Heart left ventricle (tissue), 16 donors: ENCODE data around the gene BORCS8. TPM values are rescaled to one million over a fixed set of nuclear protein-coding genes. Genes with fewer than 3 reads are reported as not detected.

Experiments
- ATAC-seq, 4 donors: fragments of 200-7000 bp; cut with Tn5 transposase; one replicate each; pipeline ENCODE4 v1.9.1; 2020 to 2022; ENCODE audit warnings: moderate library complexity in 4 of 4, mild to moderate bottlenecking in 3 of 4, moderate number of reproducible peaks in 1 of 4
- DNase-seq, 5 donors: peaks; one replicate each; pipeline ENCODE4 v3.0.0-alpha.2; 2020
- H3K27ac ChIP-seq, 12 donors: fragments of 200-600 bp; sonication (generic) in 4 of 12; one replicate each; pipeline versions ENCODE4 v1.5.0 to v1.8.0; 2016 to 2022; ENCODE audit warnings: mild to moderate bottlenecking in 2 of 12
- H3K27me3 ChIP-seq, 9 donors: fragments of 200-600 bp; sonication (generic) in 2 of 9; one replicate each; pipeline versions ENCODE4 v1.5.1 to v1.8.0; 2016 to 2022; ENCODE audit warnings: mild to moderate bottlenecking in 3 of 9
- H3K36me3 ChIP-seq, 9 donors: fragments of 200-600 bp; sonication (generic) in 2 of 9; one replicate each; pipeline versions ENCODE4 v1.5.0 to v1.8.0; 2018 to 2022; ENCODE audit warnings: mild to moderate bottlenecking in 2 of 9
- H3K4me1 ChIP-seq, 12 donors: fragments of 200-600 bp; sonication (generic) in 4 of 12; one replicate each; pipeline versions ENCODE4 v1.5.0 to v1.8.0; 2016 to 2022; ENCODE audit warnings: mild to moderate bottlenecking in 3 of 12
- H3K4me3 ChIP-seq, 12 donors: fragments of 200-600 bp; sonication (generic) in 4 of 12; one replicate each; pipeline versions ENCODE4 v1.5.0 to v1.8.0; 2017 to 2022; ENCODE audit warnings: mild to moderate bottlenecking in 9 of 12, moderate library complexity in 4 of 12
- H3K9me3 ChIP-seq, 12 donors: fragments of 200-600 bp; sonication (generic) in 4 of 12; one replicate each; pipeline versions ENCODE4 v1.5.0 to v1.8.0; 2016 to 2022; ENCODE audit warnings: mild to moderate bottlenecking in 1 of 12
- CTCF ChIP-seq, 12 donors: fragments of 200-600 bp; sonication (generic) in 4 of 12; IDR thresholded peaks; one replicate each; pipeline versions ENCODE4 v1.5.0 to v1.8.0; 2018 to 2022; ENCODE audit warnings: antibody characterized with exemption in 12 of 12, mild to moderate bottlenecking in 5 of 12
- POLR2A ChIP-seq, 2 donors: fragments of 450-650 bp; IDR thresholded peaks; one replicate each; pipeline ENCODE4 v1.6.1; 2017; ENCODE audit warnings: antibody characterized with exemption in 2 of 2, mild to moderate bottlenecking in 2 of 2, moderate library complexity in 2 of 2
- WGBS, 4 donors: extraction: QIAGEN DNeasy Blood & Tissue Kit in 2 of 4; methylation state at CpG; one replicate each; pipeline versions ENCODE4 v1.1.5 to v1.1.7; 2013 to 2018; 5-methylcytosine and 5-hydroxymethylcytosine counted together
- intact Hi-C, 10 donors: fragments of 100-400 bp; cut with DNase I; formaldehyde crosslinking; loops; one replicate each; pipeline versions ENCODE4 v1.11.1 to v1.14.2; 2022
- polyA plus RNA-seq, 2 donors: library from polyadenylated mRNA; stranded (reverse); fragments of 200-250 nt; gene quantifications; one replicate each; pipeline ENCODE4 v1.2.3, GENCODE V29; 2013
- total RNA-seq, 9 donors: library from RNA; depleted of rRNA in 2 of 9; stranded (reverse); fragments of >200 nt in 2 of 9; fragmentation: NEBNext Ultra II Directional in 3 of 9; extraction: Animal tissue kit (Norgen Biotek cat#: 25700) in 3 of 9; gene quantifications; one replicate each; pipeline versions ENCODE4 v1.1.0 to v1.2.4, GENCODE V29; 2016 to 2023
- donor health status: ischemic (EF 13 %, LVEDD 7.1; RV severe dilation, severe dysfunction).
- donor health status: healthy with polysubstance abuse.
- donor health status: DM: no; HTN: yes; CAD: no.
- donor health status: DM: no; HTN: no; CAD: no.
- donor health status: ischemic (EF 25% LVEDD 6.9; RV normal size, moderate dysfunction).
- donor health status: ischemic (EF 25% LVEDD 5.7; RV mildly dilated, moderate dysfunction).
- donor health status: healthy.
- donor health status: DM: yes; HTN: yes; CAD: no.
- donor health status: ischemic (EF 35%, LVEDD 5.7; RV mildly dilated, moderate dysfunction).
- donor health status: nonischemic (EF 11% LVEDD 7.7; RV severe dilation, severe dysfunction).
- donor health status: DM: yes; HTN: yes; CAD: no.
- donor health status: PGD.
- donor health status: ischemic (EF 29% LVEDD 5.4; RV normal size, mild dysfunction).
- donor health status: nonischemic (EF 23%, LVEDD 6.1; RV moderate dilation, normal function).

BORCS8 gene
- total and polyA plus RNA-seq, 11 donors, result 14.4 to 28.9 (median 22.7) TPM

DNA sequence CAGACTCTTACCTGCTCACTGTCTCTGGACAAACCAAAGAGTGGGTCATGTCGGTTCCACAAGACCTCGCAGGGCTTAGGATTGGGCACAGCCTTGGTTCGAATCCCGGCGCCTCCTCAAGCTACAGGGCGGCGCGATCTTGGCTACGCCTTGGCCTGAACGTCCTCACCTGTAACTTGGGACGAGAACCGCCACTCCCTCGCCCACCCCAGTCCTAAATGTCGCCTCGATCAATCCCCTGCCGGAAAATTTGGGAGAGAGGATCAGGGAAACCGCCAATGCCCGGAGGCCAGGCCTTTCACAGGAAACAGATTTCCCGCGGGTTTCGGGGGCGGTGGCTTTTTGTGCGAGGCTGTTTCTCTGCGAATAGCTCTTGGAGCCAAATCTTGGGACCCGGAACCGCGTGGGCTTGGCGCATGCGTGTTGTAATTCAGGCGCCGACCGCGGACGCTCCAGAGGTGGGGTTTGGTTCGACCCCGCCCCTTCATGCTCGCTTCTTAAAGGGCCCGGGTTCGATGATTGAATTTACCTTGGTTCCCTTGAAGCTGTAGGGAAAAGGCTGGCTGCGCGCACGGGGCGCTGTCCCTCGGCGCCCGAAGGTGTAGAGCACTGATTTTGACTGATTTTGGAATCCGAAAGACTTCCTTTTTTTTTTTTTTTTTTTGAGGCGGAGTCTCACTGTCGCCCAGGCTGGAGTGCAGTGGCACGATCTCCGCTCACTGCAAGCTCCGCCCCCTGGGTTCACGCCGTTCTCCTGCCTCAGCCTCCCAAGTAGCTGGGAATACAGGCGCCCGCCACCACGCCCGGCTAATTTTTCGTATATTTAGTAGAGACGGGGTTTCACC is 11.3 kb upstream of the BORCS8 start, which contains the start of gene NR2C2AP:
Gene NR2C2AP, minus strand, starts transcription at position 403 of the 845 bp plus-strand sequence. Its CDS starts 354 bp downstream, at position 49.
- intact Hi-C loops, result loop anchor here in 1 of 10 donors (10.0 kb wide), 1 partner anchor 122 kb away; the partner anchor contains the start of genes MAU2 and SUGP1
- H3K36me3 ChIP-seq, result peaks cover 0 to 27% (median 16%) of the 10 kb centered on the region in 9 donors
- ATAC-seq (peak; percentile 83 to 97 (median 94)), DNase-seq (peak; percentile 91 to 96 (median 93))
- H3K27me3 ChIP-seq, result peaks cover 0 to 6% (median 0%) of the 10 kb centered on the region in 9 donors
- WGBS, 4 donors, result 5 to 6% (median 6%) methylated on average over 55 to 60 of the region's 60 CpGs
- H3K4me3 ChIP-seq, result peak within 1 kb of the TSS; percentile 12 to 80 (median 66)
- TF ChIP-seq CTCF (IDR thresholded peaks at IDR 0.05) (no peak), POLR2A (IDR thresholded peaks at IDR 0.05) (peak in 1 of 2 donors; percentile 36)
- peaks cover 0 to 13% (median 8%) of the 10 kb centered on the region in 12 donors for H3K4me1 ChIP-seq
- H3K27ac ChIP-seq, result peak within 1 kb of the TSS; percentile 11 to 88 (median 77)
- no peaks in the 10 kb centered on the region for H3K9me3 ChIP-seq

- H3K27ac ChIP-seq, result peak overlapping the region; percentile 11 to 88 (median 77)
- H3K4me1 ChIP-seq, result peaks cover 0 to 13% (median 8%) of the 10 kb centered on the region in 12 donors
- no peak for TF ChIP-seq CTCF (IDR thresholded peaks at IDR 0.05)
- TF ChIP-seq POLR2A (IDR thresholded peaks at IDR 0.05), result no peak
- H3K9me3 ChIP-seq, result no peaks in the 10 kb centered on the region
- H3K36me3 ChIP-seq, result peaks cover 0 to 33% (median 22%) of the 10 kb centered on the region in 9 donors
- DNase-seq (no peak), ATAC-seq (no peak)
- H3K4me3 ChIP-seq, result peak overlapping the region in 11 of 12 donors; percentile 49 to 80 (median 68)
- intact Hi-C loops, result loop anchor here in 1 of 10 donors (10.0 kb wide), 1 partner anchor 122 kb away; the partner anchor contains the start of genes MAU2 and SUGP1
- WGBS, 4 donors, result 28 to 34% (median 32%) methylated on average over 9 to 11 of the region's 11 CpGs
- peaks cover 0 to under 1% (median 0%) of the 10 kb centered on the region in 9 donors for H3K27me3 ChIP-seq
Observed at GRCh38 chr19:19202707-19203011, 10.7 kb upstream of the BORCS8 start.

- H3K4me3 ChIP-seq, result peak overlapping the region in 11 of 12 donors; percentile 49 to 80 (median 68)
- H3K9me3 ChIP-seq, result no peaks in the 10 kb centered on the region
- H3K27me3 ChIP-seq, result no peaks in the 10 kb centered on the region
- intact Hi-C loops, result loop anchor here in 1 of 10 donors (10.0 kb wide), 1 partner anchor 123 kb away; the partner anchor contains the start of genes MAU2 and SUGP1
- no peak for DNase-seq
- ATAC-seq, result no peak
- H3K4me1 ChIP-seq, result peaks cover 0 to 13% (median 8%) of the 10 kb centered on the region in 12 donors
- 79 to 89% (median 80%) methylated on average over 14 to 19 of the region's 19 CpGs for WGBS, 4 donors
- TF ChIP-seq POLR2A (IDR thresholded peaks at IDR 0.05) (no peak), CTCF (IDR thresholded peaks at IDR 0.05) (no peak)
- peaks cover 0 to 40% (median 29%) of the 10 kb centered on the region in 9 donors for H3K36me3 ChIP-seq
- peak overlapping the region in 7 of 12 donors; percentile 72 to 88 (median 81) for H3K27ac ChIP-seq
Observed at GRCh38 chr19:19201697-19202630, 10.0 kb upstream of the BORCS8 start.
